Inferior parietal cortex (tissue), 1 donor: ENCODE measurements around the gene LBHD1.
A peak's percentile ranks its signal among the peaks of the same experiment; 100 is the strongest.
"Not testable (repeated sequence)": the region's sequence is repeated elsewhere in the genome, so short reads cannot be mapped to it uniquely, and the experiment has no call there.

ENCODE experiments used
- DNase-seq: peaks from one replicate; pipeline ENCODE4 v3.0.0-alpha.2; 2016; ENCODE audit errors: extremely low spot score

Gene LBHD1

DNA sequence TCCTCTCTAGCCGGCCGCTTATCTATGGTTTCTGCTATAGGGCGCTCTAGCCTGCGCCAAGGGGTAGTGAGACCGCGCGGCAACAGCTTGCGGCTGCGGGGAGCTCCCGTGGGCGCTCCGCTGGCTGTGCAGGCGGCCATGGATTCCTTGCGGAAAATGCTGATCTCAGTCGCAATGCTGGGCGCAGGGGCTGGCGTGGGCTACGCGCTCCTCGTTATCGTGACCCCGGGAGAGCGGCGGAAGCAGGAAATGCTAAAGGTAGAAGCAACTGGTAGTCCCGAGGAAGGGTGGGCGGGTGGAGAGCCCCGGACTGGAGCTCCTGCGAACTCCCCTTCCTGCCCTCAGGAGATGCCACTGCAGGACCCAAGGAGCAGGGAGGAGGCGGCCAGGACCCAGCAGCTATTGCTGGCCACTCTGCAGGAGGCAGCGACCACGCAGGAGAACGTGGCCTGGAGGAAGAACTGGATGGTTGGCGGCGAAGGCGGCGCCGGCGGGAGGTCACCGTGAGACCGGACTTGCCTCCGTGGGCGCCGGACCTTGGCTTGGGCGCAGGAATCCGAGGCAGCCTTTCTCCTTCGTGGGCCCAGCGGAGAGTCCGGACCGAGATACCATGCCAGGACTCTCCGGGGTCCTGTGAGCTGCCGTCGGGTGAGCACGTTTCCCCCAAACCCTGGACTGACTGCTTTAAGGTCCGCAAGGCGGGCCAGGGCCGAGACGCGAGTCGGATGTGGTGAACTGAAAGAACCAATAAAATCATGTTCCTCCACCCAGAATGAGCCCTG, at the start of gene LBHD1, which contains the start of gene UQCC3:
Gene LBHD1, minus strand, starts transcription at position 660 of the 782 bp plus-strand sequence. CDS start 2,236 bp downstream, outside the sequence.
Gene UQCC3, plus strand, starts transcription at position 66 of the 782 bp plus-strand sequence. Its CDS starts 73 bp downstream, at position 139.
- DNase-seq = peak; percentile 89

DNA sequence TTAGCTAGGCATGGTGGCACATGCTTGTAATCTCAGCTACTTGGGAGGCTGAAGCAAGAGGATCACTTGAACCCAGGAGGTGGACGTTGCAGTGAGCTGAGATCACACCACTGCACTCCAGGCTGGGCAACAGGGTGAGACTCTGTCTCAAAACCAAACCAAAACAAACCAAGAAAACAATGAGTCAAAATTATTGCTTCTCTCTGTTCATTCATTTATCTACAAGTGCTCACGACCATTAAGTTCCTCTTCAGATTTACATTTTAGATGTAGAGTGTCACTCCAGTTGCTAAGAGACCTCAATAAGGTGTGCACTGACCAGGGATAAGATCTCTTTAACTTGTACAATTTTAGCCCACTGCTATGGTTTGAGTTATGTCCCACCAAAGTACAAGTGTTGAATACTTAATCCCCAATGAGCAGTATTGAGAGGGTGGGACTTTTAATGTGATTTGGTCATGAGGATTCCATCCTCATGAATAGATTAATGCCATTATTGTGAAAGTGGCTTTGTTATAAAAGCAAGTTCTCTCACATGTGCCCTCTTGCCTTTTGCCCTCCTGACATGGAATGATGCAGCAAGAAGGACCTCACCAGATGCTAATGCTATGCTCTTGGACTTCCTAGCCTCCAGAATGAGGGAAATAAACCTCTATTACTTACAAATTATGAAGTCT, 47.4 kb upstream of the LBHD1 start:
- DNase-seq = no peak

DNA sequence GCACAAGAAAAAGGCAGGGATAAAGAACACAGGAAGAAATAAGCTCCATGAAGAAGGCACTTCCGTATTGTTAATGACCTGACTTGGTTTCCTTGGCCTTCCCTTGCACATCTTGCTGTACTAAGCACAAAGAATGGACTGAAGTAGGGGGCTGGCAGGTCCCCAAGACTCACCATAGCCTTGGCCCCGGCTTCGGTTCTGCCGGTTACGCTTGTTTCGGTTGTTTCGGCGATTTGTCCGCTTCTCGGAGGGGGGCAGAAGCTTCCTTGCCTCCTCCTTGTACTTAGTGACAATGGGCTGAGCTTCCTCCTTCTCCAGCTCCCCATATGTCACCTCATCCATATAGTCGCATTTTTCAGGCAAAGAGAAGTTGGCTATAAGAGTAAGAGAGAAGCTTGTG, 44.7 kb upstream of the LBHD1 start:
- no peak for DNase-seq

DNA sequence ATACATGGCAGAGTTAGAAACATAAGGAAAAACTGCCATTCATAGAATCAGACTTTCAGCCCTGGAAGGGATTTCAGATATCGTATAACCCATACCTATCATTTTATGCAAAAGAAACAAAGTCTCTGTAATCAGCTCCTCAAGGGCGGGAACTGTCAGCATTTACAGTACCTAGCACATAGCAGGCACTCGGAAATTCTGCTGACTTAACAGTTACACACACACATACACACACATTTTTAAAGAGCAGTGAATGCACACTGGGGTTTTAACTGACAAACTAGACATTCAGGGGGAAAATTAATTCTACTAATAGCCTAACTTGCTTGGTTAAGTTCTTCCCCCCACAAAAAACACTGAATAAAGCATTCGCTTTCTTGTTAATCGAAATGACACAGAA, 44.1 kb upstream of the LBHD1 start:
- no peak for DNase-seq

DNA sequence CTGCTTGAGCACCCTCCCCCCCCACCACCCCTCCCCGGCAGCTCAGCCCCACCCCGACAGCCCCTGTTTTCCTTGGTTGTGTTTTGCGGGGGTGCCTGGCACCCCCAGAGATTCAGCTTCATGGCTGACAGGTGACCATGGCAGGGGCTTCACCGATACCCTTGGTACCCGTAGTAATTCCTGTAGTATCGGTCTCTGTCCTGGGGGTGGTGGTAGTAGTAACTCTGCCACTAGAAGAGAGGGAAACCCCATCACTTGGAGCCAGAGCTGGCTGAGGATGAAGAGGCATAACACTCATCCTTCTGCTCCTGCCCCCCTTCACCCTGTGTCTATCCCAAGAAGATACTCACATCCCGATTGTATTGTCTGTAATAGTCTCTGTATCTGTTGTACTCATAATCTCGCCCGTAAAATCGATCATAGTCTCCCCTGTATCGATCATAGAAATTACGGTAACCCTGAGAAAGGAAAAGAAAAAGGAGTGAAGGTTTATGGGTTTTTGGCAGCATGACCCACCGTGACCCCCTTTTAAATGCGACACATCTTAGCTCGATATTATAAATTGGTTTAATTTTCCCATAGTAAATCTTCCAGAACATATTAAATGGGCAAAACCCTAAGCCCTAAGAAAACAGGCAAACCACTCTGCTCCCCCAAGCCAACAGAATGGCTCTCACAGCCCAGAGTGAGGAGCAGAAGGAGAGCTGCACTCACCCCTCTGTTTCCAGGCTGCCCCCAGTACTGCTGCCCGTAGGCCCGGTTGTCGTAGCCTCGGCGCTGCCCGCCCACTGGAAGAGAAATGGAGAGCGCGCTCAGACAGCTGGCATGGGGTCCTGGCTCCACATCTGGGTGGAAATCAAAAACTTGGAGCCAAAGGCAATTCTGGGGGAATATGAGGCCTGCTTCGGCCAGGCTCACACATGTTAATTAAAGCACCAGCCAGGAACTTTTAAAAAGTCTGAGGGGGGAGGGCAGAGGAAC, 43.4 kb upstream of the LBHD1 start:
- no peak for DNase-seq

DNA sequence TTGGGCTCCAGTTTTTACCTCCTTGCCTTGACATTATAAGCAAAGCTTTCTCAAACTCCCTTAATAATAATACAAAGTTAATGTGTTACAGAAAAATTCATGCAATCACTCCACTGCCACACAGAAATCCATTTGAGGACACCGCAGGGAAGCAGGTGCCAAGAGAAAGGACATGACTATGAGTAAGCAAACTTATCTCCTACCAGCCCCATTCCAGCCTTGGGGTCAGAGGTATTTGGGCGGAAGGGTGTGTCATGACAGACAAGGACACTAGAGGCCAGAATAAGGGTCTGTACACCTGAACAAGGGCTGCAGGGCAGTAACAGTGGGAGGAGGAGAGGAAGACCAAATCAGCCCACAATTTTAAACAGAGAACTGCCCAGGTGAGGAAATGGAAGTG, 41.3 kb upstream of the LBHD1 start:
- no peak for DNase-seq

DNA sequence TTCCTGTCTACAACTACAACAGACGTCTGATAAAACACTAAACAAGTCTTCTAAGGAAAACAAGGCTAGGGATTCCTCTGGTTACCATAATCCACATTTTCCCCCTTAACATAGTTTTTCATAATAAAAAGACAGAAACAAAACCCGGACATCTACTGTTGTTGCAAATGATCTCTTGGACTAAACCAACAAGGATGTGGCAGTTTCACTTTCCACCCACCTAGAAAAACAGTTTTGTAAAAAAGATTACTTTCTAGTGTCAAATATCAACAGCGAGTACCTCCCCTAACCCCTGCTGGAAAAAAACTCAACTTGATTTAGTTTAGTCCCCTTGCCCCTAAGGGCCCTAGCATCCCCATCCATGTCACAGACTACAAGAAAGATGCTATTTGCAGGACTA, 40.8 kb upstream of the LBHD1 start:
- no peak for DNase-seq

DNA sequence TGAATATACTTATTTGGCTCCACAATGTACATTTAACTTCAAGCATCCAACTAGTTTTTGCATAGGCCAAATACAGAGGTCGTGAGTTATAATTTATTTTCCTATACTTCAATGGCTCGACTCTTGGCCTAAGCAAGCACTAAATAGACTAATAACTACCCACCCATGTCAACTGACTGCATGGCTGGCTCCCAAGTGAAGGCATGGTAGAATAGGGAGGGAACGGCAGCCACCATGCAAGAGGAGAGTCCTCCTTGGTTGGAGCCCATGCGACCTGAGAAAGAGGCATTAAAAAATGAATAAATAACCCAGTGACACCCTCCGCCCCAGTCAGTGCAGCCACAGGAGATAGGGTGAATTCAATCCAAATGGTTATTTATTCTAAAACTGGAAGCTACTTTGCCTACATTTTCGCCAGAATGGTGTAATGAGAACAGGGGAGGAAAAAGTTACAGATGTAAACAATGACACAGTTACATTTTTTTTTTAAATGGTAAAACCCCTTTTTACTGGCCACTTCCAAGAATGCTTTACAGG, 40.3 kb upstream of the LBHD1 start:
- DNase-seq = no peak

DNA sequence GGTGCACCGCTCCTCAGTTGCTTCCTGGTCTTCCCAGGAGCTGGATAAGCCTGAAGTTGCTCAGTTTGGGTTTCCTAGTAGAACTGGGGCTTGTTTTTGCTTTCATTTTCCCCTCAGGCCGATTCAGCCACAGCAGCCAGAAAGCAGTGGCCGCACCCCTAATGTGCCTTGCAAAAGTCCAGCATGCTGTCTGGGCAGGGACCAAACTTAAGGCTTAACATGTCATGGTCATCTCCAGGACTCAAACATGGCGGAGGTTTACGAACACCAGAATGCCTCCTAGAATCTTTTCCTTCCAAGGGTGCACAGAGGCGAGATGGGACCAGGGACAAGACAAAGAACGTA, 37.9 kb upstream of the LBHD1 start:
- no peak for DNase-seq

DNA sequence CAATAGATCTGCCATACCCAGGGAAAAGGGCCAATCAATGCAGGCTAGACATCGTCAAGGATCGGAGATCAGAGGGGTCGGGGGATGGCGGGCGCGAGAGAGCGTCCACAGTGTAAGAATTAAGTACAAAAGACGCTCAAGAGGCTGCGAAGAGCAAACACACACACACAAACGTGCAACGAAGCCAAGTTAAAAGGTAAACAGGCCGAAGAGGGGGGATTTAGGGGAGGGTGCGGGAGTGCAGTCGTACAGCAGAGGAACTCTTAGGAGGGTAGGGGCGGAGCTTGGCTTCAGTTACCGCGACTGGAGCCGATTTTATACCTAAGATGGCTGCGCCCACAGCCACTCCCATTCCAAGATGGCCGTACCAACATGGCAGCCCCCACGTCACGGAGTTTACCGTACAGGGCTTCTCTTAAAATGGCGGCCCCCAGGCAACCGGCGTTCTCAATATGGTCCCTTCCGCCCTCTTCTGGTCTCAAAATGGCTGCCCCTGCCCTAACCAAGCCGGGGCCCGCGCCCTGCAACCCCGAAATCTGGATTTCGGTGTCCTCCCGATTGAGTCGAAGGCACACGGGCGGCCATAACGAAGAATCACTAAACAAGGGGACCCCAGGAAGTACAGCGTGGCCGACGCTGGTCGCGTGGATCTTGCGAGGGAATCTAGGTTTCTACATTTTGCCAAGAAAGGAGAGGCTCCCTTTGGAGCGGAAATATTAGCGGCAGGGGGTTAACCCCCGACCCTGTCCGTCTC, 37.4 kb upstream of the LBHD1 start:
- DNase-seq = peak; percentile 98

DNA sequence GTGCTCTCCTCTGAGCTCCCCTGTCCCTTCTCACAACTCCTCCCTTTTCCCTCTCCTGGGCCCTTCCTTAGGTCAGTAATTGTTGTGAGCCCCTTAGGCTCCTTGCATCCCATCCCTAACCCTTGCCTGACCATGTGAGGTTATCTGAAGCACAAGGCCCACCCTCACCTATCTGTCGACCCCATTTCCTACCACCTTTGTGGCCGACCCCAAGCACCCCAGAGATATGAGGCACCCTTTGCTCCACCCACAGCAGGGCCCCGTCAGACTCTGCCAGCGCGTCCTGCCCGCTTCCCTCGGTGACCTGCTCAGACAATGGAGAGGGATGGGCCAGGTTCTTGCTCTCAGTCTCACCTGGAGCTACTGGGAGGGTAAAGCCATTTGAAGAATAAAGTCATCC, 36.7 kb upstream of the LBHD1 start:
- DNase-seq = no peak

- DNase-seq = peak; percentile 24
Observed at GRCh38 chr11:62708392-62708791, 36.3 kb upstream of the LBHD1 start.

- DNase-seq = peak; percentile 78
Observed at GRCh38 chr11:62707277-62707861, 35.3 kb upstream of the LBHD1 start, which contains the start of the genes BSCL2 and GNG3. TSS of gene BSCL2 (minus strand) at chr11:62707424. CDS start at chr11:62707195, 229 bp downstream. TSS of gene GNG3 (plus strand) at chr11:62707676. CDS start at chr11:62708296, 620 bp downstream.

- no peak for DNase-seq
Observed at GRCh38 chr11:62706850-62707247, 34.8 kb upstream of the LBHD1 start.

GRCh38 chr11:62705880-62706849, 34.1 kb upstream of the LBHD1 start:
- peak; percentile 93 for DNase-seq

DNA sequence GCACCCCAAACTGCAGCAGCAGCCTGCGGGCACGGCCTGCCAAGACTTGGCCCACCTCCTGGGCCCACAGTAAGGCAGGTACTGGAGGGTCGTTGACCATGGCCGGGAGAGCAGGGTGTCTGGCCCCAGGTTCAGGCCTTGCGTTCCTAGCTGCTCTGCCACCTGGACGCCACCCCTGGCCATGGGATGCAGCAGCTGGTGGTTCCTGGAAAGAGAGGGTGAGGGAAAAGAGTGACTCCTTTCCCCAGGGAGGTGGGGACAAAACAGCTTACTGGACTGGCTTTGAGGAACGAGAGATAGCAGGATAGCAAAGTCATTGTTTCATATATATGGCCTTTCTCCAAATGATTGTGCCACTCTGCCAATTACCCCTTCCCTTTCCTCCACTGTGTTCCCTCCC, 33.3 kb upstream of the LBHD1 start:
- DNase-seq = no peak

DNA sequence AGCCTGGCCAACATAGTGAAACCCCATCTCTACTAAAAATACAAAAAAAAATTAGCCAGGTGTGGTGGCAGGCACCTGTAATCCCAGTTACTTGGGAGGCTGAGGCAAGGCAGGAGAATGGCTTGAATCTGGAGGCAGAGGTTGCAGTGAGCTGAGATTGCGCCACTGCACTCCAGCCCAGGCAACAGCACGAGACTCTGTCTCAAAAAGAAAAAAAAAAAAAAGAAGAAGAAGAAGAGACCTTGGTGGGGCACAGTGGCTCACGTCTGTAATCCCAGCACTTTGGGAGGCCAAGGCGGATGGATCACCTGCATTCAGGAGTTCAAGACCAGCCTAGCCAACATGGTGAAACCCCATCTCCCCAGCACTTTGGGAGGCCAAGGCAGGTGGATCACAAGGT, 31.9 kb upstream of the LBHD1 start:
- DNase-seq = not testable (repeated sequence)

GRCh38 chr11:62702246-62702645, 30.2 kb upstream of the LBHD1 start:
- no peak for DNase-seq

DNA sequence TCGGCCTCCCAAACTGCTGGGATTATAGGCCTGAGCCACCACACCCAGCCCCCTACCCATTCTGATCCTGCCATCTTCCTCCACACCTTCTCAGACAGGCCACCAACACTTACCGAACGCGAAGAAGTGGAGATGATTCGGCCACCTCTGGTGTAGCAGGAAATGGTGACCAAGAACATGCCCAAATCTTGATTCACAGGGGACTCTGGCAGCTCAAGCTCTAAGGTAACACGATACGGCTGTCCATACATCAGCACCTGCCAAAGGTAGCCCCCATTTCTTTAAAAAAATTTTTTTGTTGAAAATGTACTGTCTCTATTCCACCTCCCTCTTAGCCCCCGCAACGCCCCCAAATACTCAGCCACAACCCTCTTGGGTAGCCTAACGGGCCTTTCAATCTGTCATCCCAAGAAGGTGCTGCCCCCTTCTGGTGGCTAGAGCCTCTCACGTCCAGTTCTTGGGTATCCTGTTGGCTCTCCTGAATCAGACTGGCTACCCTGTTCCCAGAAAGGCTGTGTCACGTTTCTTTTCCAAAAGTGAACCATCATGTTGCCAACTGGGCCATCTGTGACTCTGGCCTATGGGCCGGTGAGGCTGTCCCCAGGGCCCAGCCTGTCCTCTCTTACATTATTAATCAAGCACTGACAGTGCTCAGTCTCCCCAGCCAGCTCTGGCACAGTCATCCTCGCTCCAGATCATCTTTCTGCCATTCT, 22.5 kb upstream of the LBHD1 start:
- peak; percentile 81 for DNase-seq
